GM18502 (cell line): ENCODE results near the gene TAS2R14.

Experiments
- ATAC-seq: cut with Tn5 transposase; IDR thresholded peaks from one replicate; pipeline ENCODE4 v1.9.1; 2021; ENCODE audit warnings: mild to moderate bottlenecking; ENCODE audit not compliant: unreplicated experiment, poor library complexity

TAS2R14 gene

GRCh38 chr12:10939163-10939562, at the start of gene TAS2R14:
TSS of gene TAS2R14 (minus strand) at chr12:10939263. CDS start at chr12:10939207, 56 bp downstream.
- no peak for ATAC-seq

- ATAC-seq = no peak
Measured at GRCh38 chr12:10986812-10987211, 47.7 kb upstream of the TAS2R14 start, which contains the start of gene TAS2R50. TSS of gene TAS2R50 (minus strand) at chr12:10986912. CDS start at chr12:10986860, 52 bp downstream.

- ATAC-seq = no peak
Measured at GRCh38 chr12:10982244-10982643, 43.2 kb upstream of the TAS2R14 start.

GRCh38 chr12:10974965-10975364, 35.9 kb upstream of the TAS2R14 start:
- no peak for ATAC-seq

- no peak for ATAC-seq
Measured at GRCh38 chr12:10968765-10969456, 29.8 kb upstream of the TAS2R14 start.

GRCh38 chr12:10967409-10967808, 28.3 kb upstream of the TAS2R14 start:
- ATAC-seq = no peak

GRCh38 chr12:10966314-10966713, 27.3 kb upstream of the TAS2R14 start:
- ATAC-seq = no peak

- no peak for ATAC-seq
Measured at GRCh38 chr12:10965476-10965875, 26.4 kb upstream of the TAS2R14 start.

- no peak for ATAC-seq
Measured at GRCh38 chr12:10960211-10960610, 21.1 kb upstream of the TAS2R14 start.

- ATAC-seq = no peak
Measured at GRCh38 chr12:10959804-10960203, 20.7 kb upstream of the TAS2R14 start.

- no peak for ATAC-seq
Measured at GRCh38 chr12:10957741-10958140, 18.7 kb upstream of the TAS2R14 start.

- ATAC-seq = no peak
Measured at GRCh38 chr12:10956085-10956484, 17.0 kb upstream of the TAS2R14 start.

GRCh38 chr12:10952645-10953044, 13.6 kb upstream of the TAS2R14 start:
- no peak for ATAC-seq

- ATAC-seq = no peak
Measured at GRCh38 chr12:10943167-10943566, 4.1 kb upstream of the TAS2R14 start.

- no peak for ATAC-seq
Measured at GRCh38 chr12:10941916-10942607, 3.0 kb upstream of the TAS2R14 start.

- no peak for ATAC-seq
Measured at GRCh38 chr12:10941369-10941768, 2.3 kb upstream of the TAS2R14 start.

- ATAC-seq = no peak
Measured at GRCh38 chr12:10940389-10940788, 1.3 kb upstream of the TAS2R14 start.

- ATAC-seq = no peak
Measured at GRCh38 chr12:10936506-10936905, 2.6 kb downstream of the TAS2R14 start.

GRCh38 chr12:10928746-10929286, 10.2 kb downstream of the TAS2R14 start, which contains the start of gene PRH2:
TSS of gene PRH2 (plus strand) at chr12:10929236. CDS start at chr12:10929274, 38 bp downstream.
- ATAC-seq = no peak

- no peak for ATAC-seq
Measured at GRCh38 chr12:10926269-10926668, 12.8 kb downstream of the TAS2R14 start.

- ATAC-seq = no peak
Measured at GRCh38 chr12:10919809-10920208, 19.3 kb downstream of the TAS2R14 start.
